Endothelial cell (in vitro differentiated cells): ENCODE data around the gene NPAS2. TPM values are rescaled to one million over a fixed set of nuclear protein-coding genes. Genes with fewer than 3 reads are reported as not detected.
A peak's percentile ranks its signal among the peaks of the same experiment; 100 is the strongest.

Source experiments
- DNase-seq: peaks from one replicate; pipeline ENCODE4 v3.0.0; 2021; ENCODE audit warnings: low spot score
- H3K27ac Mint-ChIP-seq: one replicate; pipeline ENCODE4 v1.8.0; 2021; ENCODE audit warnings: mixed read lengths, inconsistent platforms; ENCODE audit not compliant: unreplicated experiment
- H3K27me3 Mint-ChIP-seq: one replicate; pipeline ENCODE4 v1.8.0; 2021; ENCODE audit warnings: mild to moderate bottlenecking, moderate library complexity, mixed read lengths, inconsistent platforms; ENCODE audit not compliant: unreplicated experiment
- H3K36me3 Mint-ChIP-seq: one replicate; pipeline ENCODE4 v1.8.0; 2021; ENCODE audit warnings: mild to moderate bottlenecking, low read depth, mixed read lengths, inconsistent platforms; ENCODE audit not compliant: unreplicated experiment
- H3K4me1 Mint-ChIP-seq: one replicate; pipeline ENCODE4 v1.8.0; 2021; ENCODE audit warnings: mild to moderate bottlenecking, mixed read lengths, inconsistent platforms; ENCODE audit not compliant: unreplicated experiment
- H3K4me3 Mint-ChIP-seq: one replicate; pipeline ENCODE4 v1.8.0; 2021; ENCODE audit warnings: mild to moderate bottlenecking, mixed read lengths, inconsistent platforms; ENCODE audit not compliant: unreplicated experiment
- H3K9me3 Mint-ChIP-seq: one replicate; pipeline ENCODE4 v1.8.0; 2021; ENCODE audit warnings: mixed read lengths, inconsistent platforms; ENCODE audit not compliant: unreplicated experiment
- total RNA-seq: library from RNA; stranded (reverse); fragmentation: NEBNext Ultra II Directional; extraction: Animal tissue kit (Norgen Biotek cat#: 25700); gene quantifications from one replicate; pipeline ENCODE4 v1.2.1, GENCODE V29; 2021; ENCODE audit not compliant: unreplicated experiment
- TF ChIP-seq, protein P1 (sequence below): fragments of 200-600 bp; sonication (generic); IDR thresholded peaks from one replicate; pipeline ENCODE4 v1.5.0; 2021; ENCODE audit warnings: antibody characterized with exemption; ENCODE audit not compliant: unreplicated experiment

The NPAS2 gene
- total RNA-seq, 1 donor from 2014 or later, result 70.1 TPM

DNA sequence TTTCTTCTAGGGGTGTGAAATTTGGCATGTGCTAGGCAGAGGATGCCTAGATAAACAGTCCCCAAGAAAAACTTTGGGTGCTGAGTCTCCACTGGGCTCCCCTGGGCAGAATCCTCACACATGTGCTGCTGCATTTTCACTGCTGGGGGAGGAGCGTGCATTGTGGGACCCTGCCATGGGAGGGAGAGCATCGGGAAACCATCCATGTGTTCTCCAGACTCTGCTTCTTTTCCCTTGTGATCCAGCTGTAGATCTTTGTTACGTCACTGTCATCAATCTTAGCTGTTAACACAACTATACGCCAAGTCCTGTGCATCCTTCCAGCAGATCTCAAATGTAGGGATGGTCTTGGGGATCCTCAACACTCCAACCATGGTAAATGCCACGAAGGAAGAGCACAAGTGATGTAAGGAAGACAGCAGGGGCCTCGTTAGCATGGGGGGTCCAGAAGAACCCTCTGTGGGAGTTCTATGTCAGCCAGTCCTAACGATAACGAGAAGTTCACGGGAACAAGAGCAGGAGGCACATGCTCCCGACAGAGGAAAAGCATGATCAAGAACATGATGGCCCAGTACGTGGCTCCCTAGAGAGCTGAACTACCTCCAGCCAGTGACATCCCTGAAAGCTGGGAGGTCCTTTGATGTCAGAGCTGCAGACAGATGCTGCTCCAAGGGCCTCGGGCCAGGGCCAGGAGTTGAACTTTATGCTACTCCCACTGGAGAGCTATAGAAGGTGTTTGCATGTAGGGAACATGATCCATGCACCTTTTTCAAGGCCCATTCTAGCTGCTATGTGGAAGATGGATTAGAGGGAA lies 41.1 kb upstream of the NPAS2 start:
- Mint-ChIP-seq H3K9me3 (no peaks in the 10 kb centered on the region), H3K4me3 (no peak overlapping the region), H3K36me3 (no peaks in the 10 kb centered on the region), H3K27me3 (peaks cover 5% of the 10 kb centered on the region), H3K27ac (no peak overlapping the region), H3K4me1 (peaks cover 20% of the 10 kb centered on the region)
- no peak for DNase-seq
- TF ChIP-seq, protein P1, sequence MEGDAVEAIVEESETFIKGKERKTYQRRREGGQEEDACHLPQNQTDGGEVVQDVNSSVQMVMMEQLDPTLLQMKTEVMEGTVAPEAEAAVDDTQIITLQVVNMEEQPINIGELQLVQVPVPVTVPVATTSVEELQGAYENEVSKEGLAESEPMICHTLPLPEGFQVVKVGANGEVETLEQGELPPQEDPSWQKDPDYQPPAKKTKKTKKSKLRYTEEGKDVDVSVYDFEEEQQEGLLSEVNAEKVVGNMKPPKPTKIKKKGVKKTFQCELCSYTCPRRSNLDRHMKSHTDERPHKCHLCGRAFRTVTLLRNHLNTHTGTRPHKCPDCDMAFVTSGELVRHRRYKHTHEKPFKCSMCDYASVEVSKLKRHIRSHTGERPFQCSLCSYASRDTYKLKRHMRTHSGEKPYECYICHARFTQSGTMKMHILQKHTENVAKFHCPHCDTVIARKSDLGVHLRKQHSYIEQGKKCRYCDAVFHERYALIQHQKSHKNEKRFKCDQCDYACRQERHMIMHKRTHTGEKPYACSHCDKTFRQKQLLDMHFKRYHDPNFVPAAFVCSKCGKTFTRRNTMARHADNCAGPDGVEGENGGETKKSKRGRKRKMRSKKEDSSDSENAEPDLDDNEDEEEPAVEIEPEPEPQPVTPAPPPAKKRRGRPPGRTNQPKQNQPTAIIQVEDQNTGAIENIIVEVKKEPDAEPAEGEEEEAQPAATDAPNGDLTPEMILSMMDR, result no peak

DNA sequence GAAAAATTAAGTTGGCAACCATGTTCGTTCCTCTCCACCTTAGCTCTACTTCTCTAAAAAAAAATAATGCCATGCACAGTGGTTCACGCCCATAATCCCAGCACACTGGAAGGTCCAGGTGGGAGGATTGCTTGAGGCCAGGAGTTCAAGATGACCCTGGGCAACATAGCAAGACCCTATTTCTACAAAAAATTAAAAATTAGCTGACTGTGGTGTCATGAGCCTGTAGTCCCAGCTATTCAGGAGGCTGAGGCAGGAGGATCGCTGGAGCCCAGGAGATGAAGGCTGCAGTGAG lies 40.1 kb upstream of the NPAS2 start:
- Mint-ChIP-seq H3K27me3 (peaks cover 5% of the 10 kb centered on the region), H3K9me3 (no peaks in the 10 kb centered on the region), H3K4me3 (no peak overlapping the region), H3K27ac (no peak overlapping the region), H3K4me1 (peaks cover 20% of the 10 kb centered on the region), H3K36me3 (no peaks in the 10 kb centered on the region)
- TF ChIP-seq, protein P1, result no peak
- DNase-seq, result no peak

DNA sequence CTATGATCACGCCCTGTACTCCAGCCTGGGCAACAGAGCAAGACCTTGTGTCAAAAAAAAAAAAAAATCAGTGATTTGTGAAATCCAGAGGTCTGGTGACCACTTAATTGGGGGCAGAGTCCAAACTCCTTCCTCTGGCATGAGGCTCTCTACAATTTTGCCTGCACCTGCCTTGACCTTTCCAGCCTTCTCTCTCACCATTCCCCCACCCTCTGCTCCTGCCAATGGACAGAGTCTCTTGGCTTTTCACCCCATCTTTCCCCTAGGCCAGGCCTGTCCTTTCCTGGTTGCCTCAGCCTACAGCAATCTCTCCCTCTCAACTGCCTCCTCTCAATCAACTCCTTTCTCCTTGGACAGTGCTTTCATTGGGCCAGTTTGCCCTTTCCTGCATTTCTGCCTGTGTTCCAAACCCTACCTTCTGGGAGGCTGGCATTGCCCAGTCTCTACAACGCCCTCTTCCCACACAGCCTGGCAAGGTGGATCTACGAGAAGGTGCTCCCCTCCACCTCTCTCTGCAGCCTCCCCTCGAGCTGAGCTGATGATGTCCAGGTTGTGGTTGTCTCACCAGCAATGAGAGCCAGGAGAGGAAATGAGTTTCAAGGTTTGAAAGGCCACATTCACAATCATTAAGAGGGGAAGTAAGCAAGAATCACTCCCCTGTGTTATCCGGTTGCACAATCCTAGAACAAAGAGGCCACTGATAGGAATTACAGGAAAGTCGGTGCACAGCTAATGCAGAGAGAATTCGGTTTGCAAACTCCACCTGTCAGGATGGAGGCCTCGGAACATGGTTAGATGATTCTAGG lies 39.5 kb upstream of the NPAS2 start:
- H3K4me1 Mint-ChIP-seq, result peaks cover 20% of the 10 kb centered on the region
- DNase-seq, result no peak
- peaks cover 5% of the 10 kb centered on the region for H3K27me3 Mint-ChIP-seq
- no peak overlapping the region for H3K4me3 Mint-ChIP-seq
- TF ChIP-seq, protein P1, result no peak
- H3K9me3 Mint-ChIP-seq, result no peaks in the 10 kb centered on the region
- H3K27ac Mint-ChIP-seq, result peak overlapping the region; percentile 43
- H3K36me3 Mint-ChIP-seq, result no peaks in the 10 kb centered on the region

DNA sequence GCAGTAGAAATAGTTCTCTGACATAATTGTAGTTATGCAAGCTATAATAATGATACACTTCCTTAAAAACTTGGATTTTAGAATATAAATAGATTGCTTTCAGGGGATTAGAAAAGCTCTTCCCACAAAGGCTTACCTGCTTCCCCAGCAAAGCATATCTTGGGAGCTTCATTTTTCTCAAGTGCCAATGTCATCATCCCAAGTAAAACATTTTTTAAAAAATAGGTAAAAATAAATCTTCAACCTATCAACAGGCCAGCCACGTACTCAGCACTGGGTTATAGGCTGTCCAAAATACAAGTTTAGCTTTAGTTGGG lies 39.0 kb upstream of the NPAS2 start:
- Mint-ChIP-seq H3K4me1 (peaks cover 20% of the 10 kb centered on the region), H3K36me3 (no peaks in the 10 kb centered on the region), H3K9me3 (no peaks in the 10 kb centered on the region), H3K27ac (no peak overlapping the region), H3K27me3 (peaks cover 5% of the 10 kb centered on the region), H3K4me3 (no peak overlapping the region)
- no peak for DNase-seq
- TF ChIP-seq, protein P1, result no peak
